Measurements from ENCODE around the gene CARHSP1. TPM values are rescaled to one million over a fixed set of nuclear protein-coding genes. Genes with fewer than 3 reads are reported as not detected.

CARHSP1 gene
- total RNA-seq, 2 experiments from 2014 or later: 25.5 to 27.8 TPM

DNA sequence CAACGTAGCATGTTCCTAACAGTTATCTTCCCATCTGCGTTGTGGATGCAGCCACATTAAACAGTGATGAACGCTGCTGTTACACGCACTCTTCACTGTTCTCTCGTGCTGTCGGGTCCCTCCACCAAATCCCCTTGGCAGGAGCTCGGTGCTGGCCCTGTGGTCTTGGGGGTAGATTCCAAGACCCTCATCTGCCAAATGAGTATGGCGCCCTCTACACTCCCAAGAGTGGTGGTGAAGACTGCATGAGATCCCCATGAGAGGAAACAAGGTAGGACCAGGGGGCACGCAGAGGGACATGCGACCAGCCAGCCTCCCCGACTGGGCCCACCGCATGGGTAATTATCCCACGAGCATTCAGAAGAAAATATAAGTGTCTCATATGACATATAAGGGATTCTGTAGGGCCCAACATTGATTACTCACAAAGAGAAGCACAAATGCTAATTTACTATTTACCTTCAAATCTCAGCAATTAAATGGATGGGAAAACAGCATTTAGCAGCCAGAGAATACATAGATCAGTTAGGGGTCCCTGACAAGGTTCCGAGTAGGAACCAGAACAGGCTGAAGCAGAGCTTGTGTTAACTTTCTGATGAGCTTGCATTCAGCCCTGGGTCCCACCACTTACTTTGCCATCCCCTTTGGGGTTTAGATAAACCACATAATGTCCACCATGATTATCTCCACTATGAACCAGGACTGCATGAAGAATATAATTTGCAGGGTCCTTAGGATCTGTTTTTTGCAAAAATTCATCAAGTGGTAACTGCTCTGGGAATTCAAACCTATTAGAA lies 37.2 kb upstream of the CARHSP1 start:
- H3K36me3 Mint-ChIP-seq (ENCODE audit: low read depth): peaks cover 96% of the 10 kb centered on the region
- no peaks in the 10 kb centered on the region for H3K9me3 Mint-ChIP-seq
- Histone ChIP-seq H3K4me3 (ENCODE audit: low read length) (no peak overlapping the region), H3K9me3 (ENCODE audit: control insufficient read depth in 1 of 2, insufficient read depth in 1 of 2, low read length in 2 of 2) (no peaks in the 10 kb centered on the region), H3K36me3 (ENCODE audit: insufficient read depth, low read length) (peaks cover 99% of the 10 kb centered on the region), H3K27me3 (ENCODE audit: control insufficient read depth in 1 of 2, insufficient read depth in 2 of 2, low read length in 2 of 2) (no peaks in the 10 kb centered on the region), H3K4me1 (ENCODE audit: insufficient read depth, low read length) (peaks cover 11% of the 10 kb centered on the region), H3K27ac (ENCODE audit: low read depth in 1 of 2, low read length in 2 of 2) (no peak overlapping the region)
- TF ChIP-seq CTCF (IDR thresholded peaks at IDR 0.05): no peak
- no peaks in the 10 kb centered on the region for H3K27me3 Mint-ChIP-seq
- ATAC-seq (ENCODE audit: poor library complexity): no peak
- peaks cover 20% of the 10 kb centered on the region for H3K4me1 Mint-ChIP-seq (ENCODE audit: low read depth)
- ChIA-PET CTCF (no interaction called here), POLR2A (no interaction called here)
- no peak for DNase-seq
- H3K4me3 Mint-ChIP-seq: no peak overlapping the region
- peak overlapping the region; percentile 37 for H3K27ac Mint-ChIP-seq
- intact Hi-C loops (cut with DNase I, micrococcal nuclease): loop anchor here (1.0 to 10.0 kb wide), 6 partner anchors 26 to 231 kb away; no protein-coding TSS in a partner anchor

- Mint-ChIP-seq H3K27me3 (no peaks in the 10 kb centered on the region), H3K36me3 (ENCODE audit: low read depth) (peaks cover 96% of the 10 kb centered on the region), H3K27ac (peak overlapping the region; percentile 3), H3K4me1 (ENCODE audit: low read depth) (peaks cover 13% of the 10 kb centered on the region), H3K4me3 (no peak overlapping the region), H3K9me3 (no peaks in the 10 kb centered on the region)
- CTCF ChIA-PET: no interaction called here
- Histone ChIP-seq H3K36me3 (ENCODE audit: insufficient read depth, low read length) (peaks cover 99% of the 10 kb centered on the region), H3K27ac (ENCODE audit: low read depth in 1 of 2, low read length in 2 of 2) (no peak overlapping the region), H3K4me3 (ENCODE audit: low read length) (no peak overlapping the region), H3K9me3 (ENCODE audit: control insufficient read depth in 1 of 2, insufficient read depth in 1 of 2, low read length in 2 of 2) (no peaks in the 10 kb centered on the region), H3K4me1 (ENCODE audit: insufficient read depth, low read length) (peaks cover 11% of the 10 kb centered on the region), H3K27me3 (ENCODE audit: control insufficient read depth in 1 of 2, insufficient read depth in 2 of 2, low read length in 2 of 2) (no peaks in the 10 kb centered on the region)
- TF ChIP-seq CTCF (IDR thresholded peaks at IDR 0.05): peak; percentile 18
- POLR2A ChIA-PET: no interaction called here
- DNase-seq (peak in 3 of 14 experiments; percentile 37 to 45 (median 38)), ATAC-seq (ENCODE audit: poor library complexity) (peak; percentile 51)
- intact Hi-C loops (cut with DNase I, micrococcal nuclease): loop anchor here (1.0 to 10.0 kb wide), 6 partner anchors 27 to 232 kb away; no protein-coding TSS in a partner anchor
These were observed 36.5 kb upstream of the CARHSP1 start for GRCh38 chr16:8905168-8905762.

- no peak for TF ChIP-seq CTCF (IDR thresholded peaks at IDR 0.05)
- no peaks in the 10 kb centered on the region for H3K9me3 Mint-ChIP-seq
- Histone ChIP-seq H3K4me3 (ENCODE audit: low read length) (no peak overlapping the region), H3K9me3 (ENCODE audit: control insufficient read depth in 1 of 2, insufficient read depth in 1 of 2, low read length in 2 of 2) (no peaks in the 10 kb centered on the region), H3K27ac (ENCODE audit: low read depth in 1 of 2, low read length in 2 of 2) (no peak overlapping the region), H3K27me3 (ENCODE audit: control insufficient read depth in 1 of 2, insufficient read depth in 2 of 2, low read length in 2 of 2) (no peaks in the 10 kb centered on the region), H3K36me3 (ENCODE audit: insufficient read depth, low read length) (peaks cover 99% of the 10 kb centered on the region), H3K4me1 (ENCODE audit: insufficient read depth, low read length) (peaks cover 4% of the 10 kb centered on the region)
- H3K4me3 Mint-ChIP-seq: no peak overlapping the region
- ChIA-PET POLR2A (no interaction called here), CTCF (interaction anchor here (0.8 kb wide), 1 partner anchor 105 kb away, joined by 3 read pairs; no protein-coding TSS in a partner anchor)
- H3K27ac Mint-ChIP-seq: no peak overlapping the region
- no peaks in the 10 kb centered on the region for H3K27me3 Mint-ChIP-seq
- peaks cover 10% of the 10 kb centered on the region for H3K4me1 Mint-ChIP-seq (ENCODE audit: low read depth)
- H3K36me3 Mint-ChIP-seq (ENCODE audit: low read depth): peaks cover 97% of the 10 kb centered on the region
- intact Hi-C loops (cut with DNase I, micrococcal nuclease): loop anchor here in 1 of 2 experiments (10.0 kb wide), 1 partner anchor 231 kb away; no protein-coding TSS in a partner anchor
- ATAC-seq (ENCODE audit: poor library complexity): no peak
- DNase-seq: no peak
These were observed 35.2 kb upstream of the CARHSP1 start for GRCh38 chr16:8904018-8904430.
